Esophagus muscularis mucosa (tissue), 4 donors: ENCODE data around the gene EVI2B. TPM values are rescaled to one million over a fixed set of nuclear protein-coding genes. Genes with fewer than 3 reads are reported as not detected.

ENCODE experiments used
- DNase-seq: peaks from one replicate; pipeline ENCODE4 v3.0.0-alpha.2; 2017; ENCODE audit errors: extremely low spot score
- H3K27ac ChIP-seq, 4 donors: fragments of 200-600 bp; sonication (generic); replicated peaks in 1 of 4; 1 replicate in 3 of 4; 2 replicates in 1 of 4; pipeline ENCODE4 v1.5.1; 2016 to 2019; ENCODE audit warnings: mild to moderate bottlenecking in 1 of 4
- H3K27me3 ChIP-seq, 4 donors: fragments of 200-600 bp; sonication (generic); one replicate each; pipeline versions ENCODE4 v1.5.1 to v1.6.0; 2016 to 2019
- H3K36me3 ChIP-seq, 4 donors: fragments of 200-600 bp; sonication (generic); one replicate each; pipeline ENCODE4 v1.5.1; 2016 to 2019
- H3K4me1 ChIP-seq, 4 donors: fragments of 200-600 bp; sonication (generic); one replicate each; pipeline ENCODE4 v1.5.1; 2016 to 2019
- H3K4me3 ChIP-seq, 4 donors: fragments of 200-600 bp; sonication (generic); 1 replicate in 2 of 4; 2 replicates in 2 of 4; pipeline ENCODE4 v1.5.1; 2016 to 2019; ENCODE audit warnings: mild to moderate bottlenecking in 4 of 4, moderate library complexity in 1 of 4
- H3K9me3 ChIP-seq, 4 donors: fragments of 200-600 bp; sonication (generic); 1 replicate in 3 of 4; 2 replicates in 1 of 4; pipeline ENCODE4 v1.5.1; 2016 to 2019
- CTCF ChIP-seq, 3 experiments: fragments of 200-600 bp in 2 of 3; fragments of 450-650 bp in 1 of 3; sonication (generic) in 2 of 3; IDR thresholded peaks; one replicate each; pipeline ENCODE4 v1.5.1; 2017 to 2019; ENCODE audit warnings: antibody characterized with exemption in 3 of 3, mild to moderate bottlenecking in 2 of 3, moderate library complexity in 1 of 3
- EP300 ChIP-seq: sonication (generic); formaldehyde crosslinking; IDR thresholded peaks from one replicate; pipeline ENCODE4 v1.6.1; 2017; ENCODE audit warnings: antibody characterized with exemption
- POLR2A ChIP-seq: fragments of 450-650 bp; IDR thresholded peaks from one replicate; pipeline ENCODE4 v1.6.1; 2017; ENCODE audit warnings: antibody characterized with exemption, moderate library complexity, mild to moderate bottlenecking, low read depth
- POLR2AphosphoS5 ChIP-seq, 2 donors: sonication (generic); formaldehyde crosslinking; IDR thresholded peaks; one replicate each; pipeline ENCODE4 v1.6.1; 2017; ENCODE audit warnings: antibody characterized with exemption in 2 of 2
- WGBS: methylation state at CpG from one replicate; pipeline ENCODE4 v1.1.5; 2018; 5-methylcytosine and 5-hydroxymethylcytosine counted together
- intact Hi-C: fragments of 100-400 bp; cut with DNase I; formaldehyde crosslinking; loops from one replicate; pipeline ENCODE4 v1.15.1; 2023
- total RNA-seq, 4 donors: library from RNA; depleted of rRNA; stranded (reverse); fragments of >200 nt; gene quantifications; one replicate each; pipeline versions ENCODE4 v1.1.0 to v1.2.1, GENCODE V29; 2016

EVI2B gene
- total RNA-seq, 4 donors from 2014 or later = 4.3 to 14.2 (median 7.9) TPM

- Histone ChIP-seq H3K27me3 (no peaks in the 10 kb centered on the region), H3K36me3 (peaks cover 0 to 22% (median 4%) of the 10 kb centered on the region in 4 donors), H3K9me3 (no peaks in the 10 kb centered on the region), H3K27ac (no peak overlapping the region), H3K4me3 (no peak overlapping the region), H3K4me1 (no peaks in the 10 kb centered on the region)
- intact Hi-C loops = no loop called here
- no peak for DNase-seq
- no peak for TF ChIP-seq POLR2A
- TF ChIP-seq POLR2AphosphoS5 (IDR thresholded peaks at IDR 0.05) = no peak
- TF ChIP-seq EP300 = no peak
- no peak for TF ChIP-seq CTCF (IDR thresholded peaks at IDR 0.05)
Measured at GRCh38 chr17:31283841-31284240, 30.0 kb downstream of the EVI2B start.

- 92% methylated on average over 2 of the region's 2 CpGs for WGBS
- no peak overlapping the region for H3K4me3 ChIP-seq
- TF ChIP-seq POLR2AphosphoS5 (IDR thresholded peaks at IDR 0.05) (no peak), EP300 (no peak), POLR2A (no peak), CTCF (IDR thresholded peaks at IDR 0.05) (no peak)
- H3K36me3 ChIP-seq = peaks cover 8 to 36% (median 17%) of the 10 kb centered on the region in 4 donors
- intact Hi-C loops = no loop called here
- H3K9me3 ChIP-seq = no peaks in the 10 kb centered on the region
- H3K4me1 ChIP-seq = no peaks in the 10 kb centered on the region
- DNase-seq = no peak
- no peaks in the 10 kb centered on the region for H3K27me3 ChIP-seq
- H3K27ac ChIP-seq = no peak overlapping the region
Measured at GRCh38 chr17:31281061-31281460, 32.8 kb downstream of the EVI2B start.

- Histone ChIP-seq H3K27me3 (no peaks in the 10 kb centered on the region), H3K4me3 (no peak overlapping the region), H3K9me3 (no peaks in the 10 kb centered on the region), H3K4me1 (peaks cover 0 to 7% (median 0%) of the 10 kb centered on the region in 4 donors), H3K27ac (no peak overlapping the region), H3K36me3 (peaks cover 8 to 33% (median 17%) of the 10 kb centered on the region in 4 donors)
- WGBS = 93% methylated on average over 2 of the region's 2 CpGs
- no peak for DNase-seq
- TF ChIP-seq EP300 = no peak
- TF ChIP-seq POLR2A = no peak
- TF ChIP-seq CTCF (IDR thresholded peaks at IDR 0.05) = no peak
- TF ChIP-seq POLR2AphosphoS5 (IDR thresholded peaks at IDR 0.05) = no peak
- intact Hi-C loops = no loop called here
Measured at GRCh38 chr17:31279401-31279800, 34.5 kb downstream of the EVI2B start.

- TF ChIP-seq EP300 (no peak), POLR2A (no peak)
- WGBS = 86% methylated on average over 1 of the region's 1 CpG
- Histone ChIP-seq H3K27ac (no peak overlapping the region), H3K4me3 (no peak overlapping the region), H3K27me3 (no peaks in the 10 kb centered on the region), H3K4me1 (peaks cover 0 to 26% (median 10%) of the 10 kb centered on the region in 4 donors), H3K9me3 (no peaks in the 10 kb centered on the region), H3K36me3 (peaks cover 5 to 32% (median 20%) of the 10 kb centered on the region in 4 donors)
- DNase-seq = no peak
- intact Hi-C loops = no loop called here
Measured at GRCh38 chr17:31275116-31275515, 38.7 kb downstream of the EVI2B start.

GRCh38 chr17:31274252-31274651 is 39.6 kb downstream of the EVI2B start:
- Histone ChIP-seq H3K4me1 (peaks cover 5 to 34% (median 19%) of the 10 kb centered on the region in 4 donors), H3K4me3 (no peak overlapping the region), H3K27ac (no peak overlapping the region), H3K9me3 (no peaks in the 10 kb centered on the region), H3K36me3 (peaks cover 5 to 40% (median 20%) of the 10 kb centered on the region in 4 donors), H3K27me3 (no peaks in the 10 kb centered on the region)
- TF ChIP-seq POLR2A (no peak), EP300 (no peak), POLR2AphosphoS5 (IDR thresholded peaks at IDR 0.05) (no peak), CTCF (IDR thresholded peaks at IDR 0.05) (no peak)
- no peak for DNase-seq
- intact Hi-C loops = no loop called here
- 65% methylated on average over 2 of the region's 2 CpGs for WGBS
